Midbrain (tissue), 1 donor: ENCODE data around the gene NDUFV1.
"Not testable (repeated sequence)": the region's sequence is repeated elsewhere in the genome, so short reads cannot be mapped to it uniquely, and the experiment has no call there.

Experiments
- DNase-seq: peaks from one replicate; lab custom pipeline; 2025; lab: John Stamatoyannopoulos, UW

The NDUFV1 gene

GRCh38 chr11:67586568-67587250, 20.0 kb upstream of the NDUFV1 start:
- DNase-seq = no peak

GRCh38 chr11:67588136-67588503, 18.6 kb upstream of the NDUFV1 start:
- no peak for DNase-seq

- not testable (repeated sequence) for DNase-seq
Measured at GRCh38 chr11:67588899-67589415, 17.8 kb upstream of the NDUFV1 start.

DNA sequence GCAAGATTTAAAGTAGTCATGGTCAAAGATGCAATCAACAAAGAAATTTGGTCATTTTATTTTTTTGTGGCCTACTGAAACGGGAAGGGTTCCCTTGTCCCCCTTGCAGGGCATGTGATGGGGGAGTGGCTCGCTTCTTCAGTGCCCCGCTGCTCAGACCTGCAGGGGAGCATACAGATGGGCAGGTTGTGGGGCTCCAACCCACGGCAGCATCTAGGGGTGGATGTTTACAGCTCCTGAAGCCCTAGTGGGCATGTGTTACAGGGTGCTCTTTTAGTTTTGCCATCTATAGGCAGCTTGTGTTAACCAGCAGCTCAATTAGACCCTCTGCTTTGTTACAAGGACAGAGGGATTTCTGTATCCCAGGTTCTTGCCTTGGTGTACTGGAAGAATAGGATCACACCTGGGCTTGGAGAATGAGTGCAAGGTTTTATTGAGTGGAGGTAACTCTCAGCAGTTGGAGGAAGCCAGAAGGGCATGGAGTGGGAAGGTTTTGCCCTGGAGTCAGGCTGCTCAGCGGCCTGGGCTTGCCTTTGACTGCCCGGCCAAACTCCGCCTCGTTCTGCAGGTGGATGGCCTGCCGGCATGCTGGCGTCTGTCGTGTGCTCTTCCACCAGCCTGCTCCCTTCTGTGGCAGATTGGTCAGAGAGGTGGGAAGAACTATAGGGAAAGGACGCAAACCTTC, 13.7 kb upstream of the NDUFV1 start:
- DNase-seq = no peak

GRCh38 chr11:67593565-67593905, 13.2 kb upstream of the NDUFV1 start:
- DNase-seq = no peak

- DNase-seq = no peak
Measured at GRCh38 chr11:67594480-67594879, 12.3 kb upstream of the NDUFV1 start.

DNA sequence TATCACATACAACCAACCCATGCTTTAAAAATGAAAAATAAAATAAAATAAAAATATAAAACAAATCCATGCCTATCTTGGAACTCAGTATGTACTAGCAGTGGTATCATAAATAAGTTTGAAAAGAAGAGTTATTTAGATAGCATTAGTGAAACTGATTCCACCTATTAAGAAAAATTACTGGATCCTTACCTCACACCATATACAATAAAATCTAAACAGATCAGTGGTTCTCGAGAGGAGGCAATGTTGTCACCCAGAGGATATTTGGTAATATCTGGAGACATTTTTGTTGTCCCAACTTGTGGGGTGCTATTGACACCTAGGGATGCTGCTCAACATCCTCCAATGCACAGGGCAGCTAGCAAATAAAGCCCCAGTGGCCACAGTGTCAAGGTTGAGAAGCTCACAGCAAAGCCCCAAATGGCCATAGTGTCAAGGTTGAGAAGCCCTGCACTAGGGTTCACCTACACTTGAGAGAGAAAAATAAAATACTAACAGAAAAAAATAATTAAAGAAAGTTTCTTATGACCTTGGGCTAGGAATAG, 9.9 kb upstream of the NDUFV1 start:
- DNase-seq = no peak

DNA sequence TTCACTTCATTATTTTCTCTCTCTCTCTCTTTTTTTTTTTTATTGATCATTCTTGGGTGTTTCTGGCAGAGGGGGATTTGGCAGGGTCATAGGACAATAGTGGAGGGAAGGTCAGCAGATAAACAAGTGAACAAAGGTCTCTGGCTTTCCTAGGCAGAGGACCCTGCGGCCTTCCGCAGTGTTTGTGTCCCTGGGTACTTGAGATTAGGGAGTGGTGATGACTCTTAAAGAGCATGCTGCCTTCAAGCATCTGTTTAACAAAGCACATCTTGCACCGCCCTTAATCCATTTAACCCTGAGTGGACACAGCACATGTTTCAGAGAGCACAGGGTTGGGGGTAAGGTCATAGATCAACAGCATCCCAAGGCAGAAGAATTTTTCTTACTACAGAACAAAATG, 9.3 kb upstream of the NDUFV1 start:
- not testable (repeated sequence) for DNase-seq

- not testable (repeated sequence) for DNase-seq
Measured at GRCh38 chr11:67597963-67598362, 8.8 kb upstream of the NDUFV1 start.

GRCh38 chr11:67599149-67599548, 7.6 kb upstream of the NDUFV1 start:
- no peak for DNase-seq

- no peak for DNase-seq
Measured at GRCh38 chr11:67600324-67601029, 6.3 kb upstream of the NDUFV1 start.

DNA sequence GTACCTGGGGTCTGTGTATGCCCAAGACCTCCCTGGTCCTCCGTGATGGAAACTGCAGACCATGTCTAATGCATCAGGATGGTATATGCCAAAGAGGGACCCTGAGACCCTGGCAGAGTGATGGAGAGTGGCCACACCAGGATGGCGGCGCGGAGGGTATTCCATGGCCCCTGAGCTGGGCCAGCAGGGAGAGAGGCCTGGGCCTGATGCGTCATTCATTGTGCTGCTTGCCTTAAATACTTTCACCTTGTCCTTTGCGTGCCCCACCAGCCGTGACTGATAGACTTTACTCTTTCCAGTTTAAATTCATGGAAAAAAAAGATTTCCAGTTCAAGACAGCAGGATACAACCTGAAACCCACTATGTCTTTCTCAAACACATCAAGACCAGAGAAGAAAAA, 5.6 kb upstream of the NDUFV1 start:
- no peak for DNase-seq

GRCh38 chr11:67604119-67604518, 2.6 kb upstream of the NDUFV1 start:
- DNase-seq = not testable (repeated sequence)

DNA sequence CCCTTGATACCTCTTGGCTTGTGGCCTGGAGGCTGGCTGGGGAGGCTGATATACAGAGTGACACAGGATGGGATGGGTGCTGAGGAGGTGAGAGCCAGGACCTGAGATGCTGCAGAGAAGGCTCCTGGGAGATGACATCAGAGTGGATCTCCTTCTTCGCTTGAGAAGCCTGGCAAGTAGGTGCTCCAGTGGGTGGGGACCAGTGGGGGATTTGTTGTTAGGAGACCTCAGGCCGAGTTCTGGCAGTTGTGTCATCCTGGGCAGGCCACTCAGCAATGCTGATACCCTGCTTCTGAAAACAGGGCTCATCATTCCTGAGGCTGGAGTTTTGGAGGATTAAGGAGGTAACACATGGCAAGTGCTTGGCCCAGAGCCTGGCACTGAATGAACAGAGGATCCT, 1.9 kb upstream of the NDUFV1 start:
- DNase-seq = no peak

DNA sequence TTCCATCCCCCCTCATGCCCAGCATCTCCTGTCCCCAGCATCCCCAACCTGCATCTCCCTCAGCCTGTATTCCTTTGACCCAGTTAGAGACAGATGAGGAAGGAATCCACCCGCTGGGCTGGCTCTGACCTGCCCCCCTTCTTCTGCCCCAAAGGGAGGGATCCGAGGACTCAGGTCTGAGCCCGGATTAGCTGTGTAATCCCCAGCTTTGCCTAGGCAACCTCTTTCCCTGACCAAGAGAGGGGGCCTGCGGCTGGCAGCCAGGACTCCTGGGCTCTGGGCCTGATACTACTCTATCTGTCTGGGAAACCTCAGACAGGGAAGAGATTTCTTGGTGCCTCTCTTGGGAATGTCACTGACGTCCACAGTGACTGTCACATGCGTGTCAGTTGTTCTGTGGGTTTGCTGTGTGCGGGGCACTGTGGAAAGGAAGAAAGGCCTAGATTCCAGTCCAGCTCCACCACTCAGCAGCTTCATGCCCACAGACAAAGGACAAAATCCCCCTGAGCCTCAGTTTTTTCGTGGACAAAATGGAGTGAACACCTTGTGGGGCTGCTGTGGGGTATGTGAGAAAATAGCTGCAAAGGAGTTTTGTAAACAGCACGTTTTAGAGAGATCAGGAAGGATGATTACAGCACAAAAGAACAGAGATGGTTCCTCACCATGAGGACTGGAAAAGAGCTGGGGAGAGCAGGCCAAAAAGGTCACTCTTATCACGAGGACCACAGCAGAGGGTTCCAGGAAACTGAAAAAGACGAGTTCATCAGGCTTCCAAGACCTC, 1.3 kb upstream of the NDUFV1 start:
- no peak for DNase-seq

GRCh38 chr11:67606093-67606491, 644 bp upstream of the NDUFV1 start:
- DNase-seq = no peak

- no peak for DNase-seq
Measured at GRCh38 chr11:67607507-67607906, 771 bp downstream of the NDUFV1 start.

DNA sequence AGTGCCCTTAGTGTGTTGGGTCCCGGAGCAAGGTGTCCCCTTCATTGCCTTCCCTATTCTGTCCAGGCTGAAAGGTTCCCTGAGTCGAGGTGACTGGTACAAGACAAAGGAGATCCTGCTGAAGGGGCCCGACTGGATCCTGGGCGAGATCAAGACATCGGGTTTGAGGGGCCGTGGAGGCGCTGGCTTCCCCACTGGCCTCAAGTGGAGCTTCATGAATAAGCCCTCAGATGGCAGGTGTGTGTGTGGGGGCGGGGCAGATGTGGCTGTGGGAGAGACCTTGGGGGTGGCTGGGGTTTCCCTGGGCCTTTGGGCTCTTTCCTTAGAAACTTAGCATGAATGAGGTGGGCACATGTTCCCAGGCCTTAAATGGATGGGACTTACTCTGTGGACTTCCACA, 1.8 kb downstream of the NDUFV1 start:
- no peak for DNase-seq

DNA sequence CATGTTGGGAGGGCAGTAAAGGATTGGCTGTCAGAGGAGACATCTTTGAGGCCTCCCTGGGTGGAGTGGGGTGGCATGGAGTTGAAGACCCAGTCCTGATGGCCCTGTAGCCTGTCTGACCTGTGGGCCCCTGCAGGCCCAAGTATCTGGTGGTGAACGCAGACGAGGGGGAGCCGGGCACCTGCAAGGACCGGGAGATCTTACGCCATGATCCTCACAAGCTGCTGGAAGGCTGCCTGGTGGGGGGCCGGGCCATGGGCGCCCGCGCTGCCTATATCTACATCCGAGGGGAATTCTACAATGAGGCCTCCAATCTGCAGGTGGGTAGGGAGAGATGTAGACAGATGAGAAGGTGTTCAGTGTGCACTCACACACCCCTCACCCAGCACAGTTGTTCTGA, 2.6 kb downstream of the NDUFV1 start:
- no peak for DNase-seq

GRCh38 chr11:67610302-67610868, 3.6 kb downstream of the NDUFV1 start:
- DNase-seq = no peak

DNA sequence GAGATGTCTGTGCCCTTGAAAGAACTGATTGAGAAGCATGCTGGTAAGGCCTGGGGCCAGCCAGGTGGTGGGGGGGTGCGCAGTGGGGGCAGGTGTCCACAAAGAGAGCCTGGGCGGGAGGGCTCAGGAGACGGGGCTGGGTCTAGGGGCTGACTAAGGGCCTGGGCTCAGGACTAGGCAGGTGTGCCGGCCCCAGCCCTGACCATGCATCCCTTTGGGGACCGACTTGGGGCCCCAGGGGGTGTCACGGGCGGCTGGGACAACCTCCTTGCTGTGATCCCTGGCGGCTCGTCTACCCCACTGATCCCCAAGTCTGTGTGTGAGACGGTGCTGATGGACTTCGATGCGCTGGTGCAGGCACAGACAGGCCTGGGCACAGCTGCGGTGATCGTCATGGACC, 4.4 kb downstream of the NDUFV1 start:
- no peak for DNase-seq
